Brain microvascular endothelial cell (primary cell): ENCODE results near the gene APBB3.

ENCODE experiments used
- DNase-seq: peaks from one replicate; pipeline ENCODE4 v3.0.0-alpha.2; 2020
- H3K27ac ChIP-seq: fragments of 250-450 bp; sonication (Bioruptor Pico); 2 replicates; pipeline ENCODE4 v1.5.1; 2020; ENCODE audit warnings: mild to moderate bottlenecking, moderate library complexity
- H3K27me3 ChIP-seq: fragments of 250-450 bp; sonication (Bioruptor Pico); replicated peaks from 2 replicates; pipeline ENCODE4 v1.5.1; 2020; ENCODE audit warnings: mild to moderate bottlenecking
- H3K36me3 ChIP-seq: fragments of 250-450 bp; sonication (Bioruptor Pico); replicated peaks from 2 replicates; pipeline ENCODE4 v1.5.1; 2020; ENCODE audit warnings: mild to moderate bottlenecking
- H3K4me3 ChIP-seq: 2 replicates; pipeline ENCODE4 v1.5.1; 2011; ENCODE audit warnings: low read depth, mild to moderate bottlenecking, control low read depth, low read length, moderate library complexity
- CTCF ChIP-seq: IDR thresholded peaks from 2 replicates; pipeline ENCODE4 v1.5.1; 2011; ENCODE audit warnings: low read depth, mild to moderate bottlenecking, moderate library complexity, low read length, control low read depth, inconsistent platforms; ENCODE audit errors: missing control alignments
- in situ Hi-C: cut with HindIII; loops from 2 replicates; pipeline ENCODE4 v1.10.0; 2017; ENCODE audit warnings: low sequenced_read_pairs, low pct_ligation_motif_present

Gene APBB3

GRCh38 chr5:140556438-140556837 lies 8.0 kb downstream of the APBB3 start:
- H3K4me3 ChIP-seq, result peak overlapping the region; percentile 84
- peaks cover 11% of the 10 kb centered on the region for H3K36me3 ChIP-seq
- TF ChIP-seq CTCF, result no peak
- H3K27ac ChIP-seq, result peak overlapping the region; percentile 91
- in situ Hi-C loops, result no loop called here
- no peak for DNase-seq
- H3K27me3 ChIP-seq, result no peaks in the 10 kb centered on the region

GRCh38 chr5:140555747-140556312 lies 8.6 kb downstream of the APBB3 start:
- no peak for TF ChIP-seq CTCF

GRCh38 chr5:140554454-140554853 lies 9.9 kb downstream of the APBB3 start:
- in situ Hi-C loops, result no loop called here
- Histone ChIP-seq H3K27ac (peak overlapping the region; percentile 50), H3K36me3 (peaks cover 30% of the 10 kb centered on the region), H3K4me3 (no peak overlapping the region), H3K27me3 (no peaks in the 10 kb centered on the region)
- peak; percentile 73 for DNase-seq
- no peak for TF ChIP-seq CTCF

More at GRCh38 chr5:140555747-140556312, 8.6 kb downstream of the APBB3 start:
- Histone ChIP-seq H3K27me3 (no peaks in the 10 kb centered on the region), H3K27ac (peak overlapping the region; percentile 91), H3K4me3 (peak overlapping the region; percentile 84), H3K36me3 (peaks cover 17% of the 10 kb centered on the region)
- no peak for DNase-seq
- in situ Hi-C loops, result no loop called here

GRCh38 chr5:140553657-140554056 lies 10.7 kb downstream of the APBB3 start:
- Histone ChIP-seq H3K4me3 (no peak overlapping the region), H3K27ac (no peak overlapping the region), H3K36me3 (peaks cover 35% of the 10 kb centered on the region), H3K27me3 (no peaks in the 10 kb centered on the region)
- DNase-seq, result no peak
- no peak for TF ChIP-seq CTCF
- in situ Hi-C loops, result no loop called here

- in situ Hi-C loops, result no loop called here
- TF ChIP-seq CTCF, result no peak
Observed at GRCh38 chr5:140551872-140552271, 12.5 kb downstream of the APBB3 start.

More at GRCh38 chr5:140551872-140552271, 12.5 kb downstream of the APBB3 start:
- no peak overlapping the region for H3K4me3 ChIP-seq
- H3K27me3 ChIP-seq, result no peaks in the 10 kb centered on the region
- H3K27ac ChIP-seq, result no peak overlapping the region
- peaks cover 35% of the 10 kb centered on the region for H3K36me3 ChIP-seq
- no peak for DNase-seq
